ENCODE measurements around the gene SUGP2.

The SUGP2 gene

GRCh38 chr19:18989316-18989715 is 44.0 kb downstream of the SUGP2 start:
- no peak for TF ChIP-seq CTCF (IDR thresholded peaks at IDR 0.05)
- H3K27ac ChIP-seq, result no peak overlapping the region
- peaks cover 16 to 42% (median 25%) of the 10 kb centered on the region in 3 donors for H3K36me3 ChIP-seq
- no peaks in the 10 kb centered on the region for H3K9me3 ChIP-seq
- no peaks in the 10 kb centered on the region for H3K4me1 ChIP-seq
- intact Hi-C loops (cut with DNase I; ENCODE audit: low total_unique reads), result no loop called here
- H3K27me3 ChIP-seq, result peaks cover 0 to under 1% of the 10 kb centered on the region in 2 donors
- no peak for DNase-seq
- no peak overlapping the region for H3K4me3 ChIP-seq

- H3K4me1 ChIP-seq, result no peaks in the 10 kb centered on the region
- H3K36me3 ChIP-seq, result peaks cover 4 to 23% (median 6%) of the 10 kb centered on the region in 3 donors
- no peak overlapping the region for H3K4me3 ChIP-seq
- no peak for TF ChIP-seq CTCF (IDR thresholded peaks at IDR 0.05)
- no peak overlapping the region for H3K27ac ChIP-seq
- no peak for DNase-seq
- no peaks in the 10 kb centered on the region for H3K9me3 ChIP-seq
- intact Hi-C loops (cut with DNase I; ENCODE audit: low total_unique reads), result no loop called here
- H3K27me3 ChIP-seq, result peaks cover 0 to 15% of the 10 kb centered on the region in 2 donors
Measured at GRCh38 chr19:18987456-18987855, 45.9 kb downstream of the SUGP2 start.

- peaks cover 0 to 4% (median 0%) of the 10 kb centered on the region in 3 donors for H3K36me3 ChIP-seq
- TF ChIP-seq CTCF (IDR thresholded peaks at IDR 0.05), result no peak
- H3K27me3 ChIP-seq, result peaks cover 0 to 23% of the 10 kb centered on the region in 2 donors
- peak in 1 of 2 donors; percentile 44 for DNase-seq
- H3K4me3 ChIP-seq, result no peak overlapping the region
- intact Hi-C loops (cut with DNase I; ENCODE audit: low total_unique reads), result no loop called here
- H3K4me1 ChIP-seq, result no peaks in the 10 kb centered on the region
- H3K9me3 ChIP-seq, result no peaks in the 10 kb centered on the region
- H3K27ac ChIP-seq, result no peak overlapping the region
Measured at GRCh38 chr19:18985257-18985656, 48.1 kb downstream of the SUGP2 start.

- intact Hi-C loops (cut with DNase I; ENCODE audit: low total_unique reads), result no loop called here
- Histone ChIP-seq H3K27ac (no peak overlapping the region), H3K9me3 (no peaks in the 10 kb centered on the region), H3K36me3 (no peaks in the 10 kb centered on the region), H3K4me1 (no peaks in the 10 kb centered on the region), H3K27me3 (peaks cover 0 to 23% of the 10 kb centered on the region in 2 donors), H3K4me3 (no peak overlapping the region)
- DNase-seq, result no peak
- no peak for TF ChIP-seq CTCF (IDR thresholded peaks at IDR 0.05)
Measured at GRCh38 chr19:18984251-18984650, 49.1 kb downstream of the SUGP2 start.

- TF ChIP-seq CTCF (IDR thresholded peaks at IDR 0.05), result no peak
- Histone ChIP-seq H3K27me3 (peaks cover 0 to 29% of the 10 kb centered on the region in 2 donors), H3K9me3 (no peaks in the 10 kb centered on the region), H3K4me3 (no peak overlapping the region), H3K4me1 (no peaks in the 10 kb centered on the region), H3K27ac (no peak overlapping the region), H3K36me3 (no peaks in the 10 kb centered on the region)
- intact Hi-C loops (cut with DNase I; ENCODE audit: low total_unique reads), result no loop called here
- no peak for DNase-seq
Measured at GRCh38 chr19:18982669-18983068, 50.6 kb downstream of the SUGP2 start.

GRCh38 chr19:18980432-18981020 is 52.8 kb downstream of the SUGP2 start:
- H3K27ac ChIP-seq, result no peak overlapping the region
- intact Hi-C loops (cut with DNase I; ENCODE audit: low total_unique reads), result no loop called here
- H3K4me3 ChIP-seq, result no peak overlapping the region
- peaks cover 0 to 29% of the 10 kb centered on the region in 2 donors for H3K27me3 ChIP-seq
- no peak for DNase-seq
- no peaks in the 10 kb centered on the region for H3K36me3 ChIP-seq
- no peaks in the 10 kb centered on the region for H3K4me1 ChIP-seq
- TF ChIP-seq CTCF (IDR thresholded peaks at IDR 0.05), result no peak
- no peaks in the 10 kb centered on the region for H3K9me3 ChIP-seq

Data from tibial artery (tissue), 4 donors.